Measurements from ENCODE around the gene NDOR1.
A peak's percentile ranks its signal among the peaks of the same experiment; 100 is the strongest.

- TF ChIP-seq CTCF (IDR thresholded peaks at IDR 0.05) (peak in 3 of 6 experiments; percentile 9 to 31 (median 27)), POLR2A (IDR thresholded peaks at IDR 0.05) (no peak)
Observed at GRCh38 chr9:137162505-137163364, 42.8 kb upstream of the NDOR1 start.

Data from thyroid gland (tissue), 4 donors.